Stimulated activated CD4-positive, alpha-beta T cell treated with anti-CD3 and anti-CD28 coated beads, TNF-alpha, amount 100 ng/mL, for 24 hours (primary cell): ENCODE measurements around the gene AKT3.

Source experiments
- DNase-seq, 3 experiments: peaks; one replicate each; pipeline ENCODE4 v3.0.0-alpha.2; 2020; ENCODE audit warnings: low read depth in 3 of 3

AKT3 gene

DNA sequence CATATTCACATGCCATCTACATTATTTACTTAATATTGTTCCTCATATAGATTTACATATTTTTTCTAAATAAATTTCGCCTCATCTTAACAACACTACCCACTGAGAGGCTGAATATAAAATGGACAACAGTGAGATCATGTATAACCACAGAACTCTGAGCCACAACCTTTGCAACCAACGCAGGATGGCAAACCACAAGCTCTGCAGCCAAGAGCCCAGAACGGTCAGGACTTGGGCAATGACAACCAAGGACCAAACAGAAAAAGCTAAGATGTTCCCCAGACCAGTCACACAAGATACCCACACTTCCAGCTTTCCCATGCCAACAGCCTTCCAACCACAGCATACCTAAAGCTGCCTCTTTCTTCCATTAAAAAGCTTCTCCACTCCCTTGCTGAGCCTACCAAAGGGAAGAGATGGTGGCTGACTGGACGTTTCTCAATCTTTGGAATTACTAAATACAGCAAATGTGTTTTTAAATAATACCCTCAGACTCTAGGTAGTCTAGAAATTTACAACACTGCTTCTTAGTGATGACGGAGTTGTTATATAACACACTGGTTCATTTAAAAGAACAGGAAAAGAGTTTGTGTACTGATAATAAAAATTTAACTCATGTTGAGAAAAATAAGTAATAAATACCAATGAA is 117.9 kb downstream of the AKT3 start:
- no peak for DNase-seq

DNA sequence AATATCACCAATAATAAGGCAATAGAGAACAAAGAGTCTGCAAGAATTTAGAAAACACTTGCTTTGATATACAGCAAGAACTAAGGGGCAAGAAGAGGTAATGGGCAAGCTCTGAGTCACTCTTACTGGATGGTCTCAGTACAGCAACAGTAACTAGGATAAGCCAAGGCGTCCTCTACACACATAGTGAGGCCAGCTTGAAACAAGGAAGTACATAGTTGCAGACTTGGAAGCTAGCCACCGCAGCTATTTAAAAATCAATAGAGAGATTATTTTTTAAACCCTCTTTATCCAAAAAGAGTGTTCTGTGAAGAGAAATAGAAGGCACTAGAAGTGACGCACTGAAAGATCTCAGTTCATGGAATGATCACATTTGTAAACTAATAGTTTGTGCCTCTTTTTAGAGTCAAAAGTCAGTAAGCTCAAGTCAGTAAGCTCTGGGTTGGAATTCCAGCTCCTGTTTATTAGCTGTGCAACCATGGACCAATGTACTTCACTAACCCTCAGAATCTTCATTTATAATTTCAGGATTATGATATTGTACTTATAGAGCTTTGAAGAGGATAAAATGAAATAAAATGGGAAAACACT is 118.6 kb downstream of the AKT3 start:
- no peak for DNase-seq

DNA sequence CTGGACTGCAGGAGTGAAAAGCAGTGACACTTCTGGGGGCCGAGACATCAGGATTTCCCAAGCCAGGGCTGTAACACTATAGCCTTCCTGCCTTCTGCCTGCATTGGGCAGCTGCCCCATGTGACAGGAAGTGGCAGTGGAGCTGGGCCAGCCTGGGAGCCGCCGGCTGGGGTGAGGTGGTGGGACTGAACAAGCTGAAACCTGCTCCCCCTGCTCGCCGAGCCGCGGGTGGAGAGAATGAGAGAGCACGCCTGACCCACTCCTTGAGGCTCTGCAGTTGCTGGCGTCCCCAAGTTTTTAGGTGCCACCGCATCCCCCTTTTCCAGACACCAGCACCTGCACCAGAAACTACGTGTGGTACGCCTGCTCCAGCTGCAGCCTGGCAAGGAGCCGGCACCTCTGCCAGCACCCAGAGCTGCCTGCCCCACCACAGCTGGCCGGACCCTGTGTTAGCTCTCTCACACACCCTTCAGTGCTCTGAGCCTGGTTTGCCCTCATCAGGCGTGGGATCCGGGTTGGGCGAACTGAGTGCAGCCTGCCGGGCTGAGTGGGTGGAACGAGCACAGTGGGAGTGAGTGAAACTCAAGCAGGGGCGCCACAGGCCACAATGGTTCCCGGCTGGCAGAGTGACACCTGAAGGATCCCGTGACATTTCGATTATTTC is 119.4 kb downstream of the AKT3 start:
- no peak for DNase-seq

GRCh38 chr1:243729956-243730355 is 120.1 kb downstream of the AKT3 start:
- no peak for DNase-seq

DNA sequence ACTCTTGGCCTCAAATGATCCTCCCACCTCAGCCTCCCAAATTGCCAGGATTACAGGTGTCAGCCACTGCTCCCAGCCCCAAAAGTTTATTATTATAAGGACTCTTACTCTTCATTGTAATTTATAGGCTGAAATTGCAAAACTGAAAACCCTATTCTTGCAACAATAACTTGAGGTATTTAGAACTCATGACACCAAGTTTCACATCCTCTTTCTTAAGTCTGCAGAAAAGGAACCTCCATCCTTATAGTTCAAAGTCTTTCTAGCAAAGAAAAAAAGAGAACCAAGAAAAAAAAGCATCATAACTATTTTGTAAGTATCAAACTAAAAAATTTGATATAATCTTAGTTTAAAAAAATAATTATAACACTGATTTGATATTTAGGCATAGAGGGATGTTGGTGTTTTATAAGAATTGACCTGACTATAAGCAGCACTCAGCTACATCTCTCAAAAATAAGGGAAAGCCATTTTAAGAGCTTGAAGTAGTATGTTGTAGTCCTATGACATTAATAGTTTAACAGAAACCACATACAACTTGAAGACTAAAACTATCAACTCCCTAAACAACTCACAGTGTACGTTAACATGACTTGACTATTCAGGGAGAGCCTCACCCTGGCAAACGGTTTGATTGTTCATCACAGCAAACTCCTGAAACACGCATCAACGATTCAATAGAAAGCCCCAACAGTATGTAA is 122.4 kb downstream of the AKT3 start:
- DNase-seq: no peak

DNA sequence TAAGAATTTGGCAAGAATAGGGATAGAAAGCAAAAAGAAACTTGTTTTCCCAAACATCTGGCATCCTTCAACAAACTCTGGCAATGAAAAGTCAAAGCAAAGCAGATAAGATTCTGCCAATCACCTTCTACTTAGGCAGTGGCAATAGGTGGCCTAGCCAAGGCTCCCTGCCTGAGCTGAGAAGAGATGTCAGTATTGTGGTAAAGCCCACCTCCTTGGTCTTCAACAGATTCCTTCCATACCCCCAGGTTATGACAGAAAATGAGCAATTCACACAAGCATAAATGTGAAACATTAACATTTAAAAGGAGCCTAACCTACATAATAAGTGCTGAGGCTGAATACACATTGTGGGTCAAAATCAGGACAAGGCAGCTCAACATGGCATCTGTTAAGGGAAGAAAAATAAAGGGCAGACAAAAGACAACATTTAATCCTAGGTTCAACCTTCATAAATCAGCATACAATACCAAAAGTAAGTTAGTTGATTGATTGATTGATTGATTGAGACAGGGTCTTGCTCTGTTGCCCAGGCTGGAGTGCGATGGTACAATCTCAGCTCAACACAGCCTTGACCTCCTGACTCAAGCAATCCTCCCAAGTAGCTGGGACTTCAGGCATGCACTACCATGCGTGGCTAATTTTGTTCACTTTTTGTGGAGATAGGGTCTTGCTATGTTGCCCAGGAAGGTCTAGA is 123.1 kb downstream of the AKT3 start:
- no peak for DNase-seq

- DNase-seq: no peak
Measured at GRCh38 chr1:243725846-243726245, 124.2 kb downstream of the AKT3 start.

GRCh38 chr1:243725075-243725474 is 125.0 kb downstream of the AKT3 start:
- no peak for DNase-seq

DNA sequence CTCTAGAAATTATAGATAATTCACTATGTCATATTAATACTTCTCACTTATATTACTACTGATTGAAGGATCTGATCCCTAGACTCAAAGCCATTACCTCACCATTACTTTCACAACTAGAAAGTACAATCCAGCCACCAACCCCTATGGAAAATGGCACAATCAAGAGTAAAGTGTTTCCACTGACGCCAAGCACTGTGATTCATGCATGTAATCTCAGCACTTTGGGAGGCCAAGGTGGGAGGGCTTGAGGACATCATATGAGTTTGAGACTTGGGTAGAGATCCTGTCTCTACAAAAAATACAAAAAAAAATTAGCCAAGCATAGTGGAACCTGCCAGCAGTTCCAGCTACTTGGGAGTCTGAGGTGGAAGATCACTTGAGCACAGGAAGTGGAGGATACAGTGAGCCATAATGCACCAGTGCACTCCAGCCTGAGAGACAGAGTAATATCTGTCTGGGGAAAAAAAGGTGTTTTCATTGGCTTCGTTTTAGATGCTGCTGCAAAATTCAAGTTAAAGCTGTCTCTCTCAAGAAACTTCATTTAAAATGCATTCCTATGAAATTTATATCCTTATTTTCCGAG is 126.5 kb downstream of the AKT3 start:
- DNase-seq: peak in 1 of 3 experiments; percentile 2

GRCh38 chr1:243723050-243723449 is 127.0 kb downstream of the AKT3 start:
- no peak for DNase-seq

GRCh38 chr1:243719476-243719875 is 130.6 kb downstream of the AKT3 start:
- no peak for DNase-seq

- DNase-seq: no peak
Measured at GRCh38 chr1:243718893-243719292, 131.2 kb downstream of the AKT3 start.

DNA sequence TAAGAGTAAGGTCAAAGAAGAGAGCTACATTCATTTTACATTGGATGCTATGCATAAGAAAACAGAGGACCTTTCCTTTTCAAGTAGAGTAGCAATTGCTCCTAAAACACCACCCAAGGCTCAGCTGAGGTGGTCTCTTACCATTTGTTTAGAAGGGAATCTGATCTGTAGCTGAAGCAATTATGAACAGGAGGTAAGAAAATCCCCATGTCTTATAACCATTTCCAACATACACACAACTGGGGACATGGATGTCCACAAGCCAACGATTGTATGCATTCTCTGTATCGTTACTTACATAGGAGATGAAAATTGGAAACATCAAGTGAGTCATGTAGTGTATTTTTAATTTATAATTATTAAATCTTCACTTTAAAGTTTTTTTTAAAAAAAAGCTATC is 132.0 kb downstream of the AKT3 start:
- no peak for DNase-seq

- no peak for DNase-seq
Measured at GRCh38 chr1:243716906-243717305, 133.1 kb downstream of the AKT3 start.

DNA sequence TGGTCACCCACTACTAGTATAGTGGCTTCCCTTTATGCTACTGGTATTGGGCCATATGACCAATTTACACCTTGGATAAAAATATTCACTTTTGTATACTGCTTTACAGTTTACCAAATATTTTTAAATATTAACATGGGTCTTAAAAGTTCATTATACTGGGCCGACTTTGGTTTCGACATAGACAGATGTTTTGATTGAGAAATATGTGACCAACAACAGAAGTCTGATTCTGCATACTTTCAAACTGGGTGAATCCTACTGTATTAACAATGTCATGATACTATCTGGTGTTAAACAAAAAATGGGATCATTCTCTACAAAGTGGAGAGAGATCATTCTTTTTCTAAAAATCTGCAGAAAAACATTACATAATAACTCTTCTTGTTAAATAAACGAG is 134.8 kb downstream of the AKT3 start:
- DNase-seq: no peak

DNA sequence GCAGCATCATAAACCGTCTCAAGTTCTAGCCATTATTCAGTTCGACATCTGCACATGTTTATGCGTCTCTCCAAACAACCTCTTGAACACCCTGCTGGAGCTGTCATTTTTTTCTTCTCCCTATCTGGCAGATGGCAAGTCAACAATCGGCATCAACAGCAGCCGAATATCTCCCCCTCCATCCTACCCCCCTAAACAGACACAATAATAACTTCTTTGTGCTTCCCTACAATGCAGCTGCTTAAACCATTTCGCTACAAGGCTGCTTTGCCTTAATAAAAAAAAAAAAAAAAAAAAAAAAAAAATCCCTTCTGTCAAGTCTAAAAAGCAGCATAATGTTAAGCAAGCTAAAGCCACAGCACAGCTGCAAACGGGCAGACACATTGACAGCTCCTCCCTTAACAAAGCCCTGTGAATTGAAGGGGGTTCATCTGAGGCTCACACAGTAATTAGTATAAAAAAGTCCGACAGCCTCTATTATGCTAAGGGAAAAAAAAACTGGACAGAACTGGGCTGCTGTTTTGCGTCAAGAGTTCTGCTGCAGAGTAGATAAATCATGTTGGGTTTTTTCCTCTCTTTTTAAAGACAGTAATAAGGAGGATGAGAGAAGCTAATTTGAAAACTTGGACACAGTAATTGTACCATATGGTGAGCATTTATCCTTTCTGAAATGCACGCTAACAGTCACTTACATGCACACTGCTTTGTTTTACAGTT is 136.4 kb downstream of the AKT3 start:
- DNase-seq: no peak

- no peak for DNase-seq
Measured at GRCh38 chr1:243712941-243713340, 137.1 kb downstream of the AKT3 start.

DNA sequence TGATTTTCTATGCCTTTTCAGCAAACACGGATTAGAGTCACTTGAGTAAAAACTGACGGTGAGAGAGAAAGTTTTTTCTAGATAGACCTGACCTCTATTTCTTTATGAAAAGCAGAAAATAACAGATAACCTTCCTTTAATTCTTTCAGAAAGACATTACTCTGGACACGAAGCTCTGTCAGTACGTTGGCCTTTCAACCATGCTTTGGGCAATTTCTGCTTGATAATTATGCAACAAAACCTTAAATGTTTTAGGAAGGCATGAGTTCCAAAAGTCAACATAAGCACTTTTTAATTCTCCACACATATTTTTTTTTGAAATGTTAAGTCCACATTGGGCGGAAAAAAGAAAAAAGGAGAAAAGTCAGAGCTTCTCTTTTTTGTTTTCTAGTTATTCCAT is 137.8 kb downstream of the AKT3 start:
- DNase-seq: no peak

GRCh38 chr1:243710467-243710866 is 139.6 kb downstream of the AKT3 start:
- DNase-seq: no peak

GRCh38 chr1:243708210-243708609 is 141.8 kb downstream of the AKT3 start:
- no peak for DNase-seq

DNA sequence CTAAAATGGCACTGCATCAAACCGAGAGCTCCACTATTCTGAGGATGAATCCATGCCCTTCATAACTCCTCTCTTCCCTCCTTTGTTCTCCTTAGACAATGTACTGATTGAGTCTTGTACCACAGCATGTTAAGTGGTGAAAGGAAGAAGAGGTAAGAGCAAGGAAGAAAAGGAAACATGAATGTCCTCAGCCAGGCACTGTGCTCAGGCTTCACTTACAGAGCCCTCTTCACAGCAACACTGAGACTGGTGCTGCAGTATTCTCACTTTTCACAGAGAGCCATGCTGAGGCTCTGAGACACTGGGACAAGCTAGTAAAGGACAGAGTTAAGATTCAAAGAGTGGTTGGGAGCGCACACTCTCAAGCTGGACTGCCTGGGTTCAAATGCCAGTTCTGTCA is 143.5 kb downstream of the AKT3 start:
- DNase-seq: no peak
